ENCODE data around the gene CGN. TPM values are rescaled to one million over a fixed set of nuclear protein-coding genes. Genes with fewer than 3 reads are reported as not detected.

Gene CGN
- total RNA-seq, result 0.13 and 1.5 TPM in 2 replicates

GRCh38 chr1:151510957-151511635 lies at the start of gene CGN:
TSS of gene CGN (plus strand) at chr1:151511387. CDS start at chr1:151518520, 7,133 bp downstream.

GRCh38 chr1:151540021-151540981 lies 29.1 kb downstream of the CGN start, which contains the start of gene TUFT1:
TSS of gene TUFT1 (plus strand) at chr1:151540309. CDS start at chr1:151540367, 58 bp downstream.

Other genes with a start within 250 kb of the CGN start
- 14.9 and 16.9 TPM in 2 replicates for gene ZNF687, start 229.1 kb upstream of the CGN start, total RNA-seq
- gene PI4KB, start 184.0 kb upstream of the CGN start, total RNA-seq, result 58.5 and 70.2 TPM in 2 replicates
- 35.1 and 41.6 TPM in 2 replicates for gene RFX5, start 164.1 kb upstream of the CGN start, total RNA-seq
- 1.9 and 3.4 TPM in 2 replicates for gene SELENBP1, start 138.7 kb upstream of the CGN start, total RNA-seq
- 409 and 419 TPM in 2 replicates for gene PSMB4, start 111.8 kb upstream of the CGN start, total RNA-seq
- gene POGZ, start 51.9 kb upstream of the CGN start, total RNA-seq, result 12.8 and 13.7 TPM in 2 replicates
- 3.9 and 4.9 TPM in 2 replicates for gene TUFT1, start 28.9 kb downstream of the CGN start, total RNA-seq
- gene SNX27, start 100.7 kb downstream of the CGN start, total RNA-seq, result 11.6 and 11.8 TPM in 2 replicates
- gene CELF3, start 205.4 kb downstream of the CGN start, total RNA-seq, result not detected in 2 replicates
- gene RIIAD1, start 210.1 kb downstream of the CGN start, total RNA-seq, result not detected in 2 replicates

All from mammary microvascular endothelial cell (primary cell).